Epithelial cell of proximal tubule (primary cell): ENCODE results near the gene PAPOLA. TPM values are rescaled to one million over a fixed set of nuclear protein-coding genes. Genes with fewer than 3 reads are reported as not detected.

Experiments used
- DNase-seq: peaks from one replicate; pipeline ENCODE4 v3.0.0-alpha.2; 2011; ENCODE audit warnings: low read depth
- H3K4me3 ChIP-seq: 2 replicates; pipeline ENCODE4 v1.5.1; 2011; ENCODE audit warnings: low read depth, mild to moderate bottlenecking, low read length
- CTCF ChIP-seq: conservative IDR thresholded peaks from 2 replicates; pipeline ENCODE4 v1.5.1; 2012; ENCODE audit warnings: low read depth, mild to moderate bottlenecking, low read length
- total RNA-seq: library from RNA; depleted of rRNA; stranded (reverse); fragments of >200 nt; gene quantifications from 2 replicates; pipeline ENCODE4 v1.2.3, GENCODE V29; 2015

The PAPOLA gene
- total RNA-seq, 1 donor from 2014 or later = 57.7 TPM

- no peak overlapping the region for H3K4me3 ChIP-seq
- TF ChIP-seq CTCF = no peak
- DNase-seq = no peak
Observed at GRCh38 chr14:96587823-96588385, 85.7 kb downstream of the PAPOLA start.

- no peak for DNase-seq
- no peak for TF ChIP-seq CTCF
- H3K4me3 ChIP-seq = no peak overlapping the region
Observed at GRCh38 chr14:96588410-96589257, 86.5 kb downstream of the PAPOLA start.

- TF ChIP-seq CTCF = no peak
- no peak overlapping the region for H3K4me3 ChIP-seq
- no peak for DNase-seq
Observed at GRCh38 chr14:96589577-96589976, 87.4 kb downstream of the PAPOLA start.

- DNase-seq = no peak
- H3K4me3 ChIP-seq = no peak overlapping the region
- TF ChIP-seq CTCF = no peak
Observed at GRCh38 chr14:96590190-96590864, 88.1 kb downstream of the PAPOLA start.

- DNase-seq = no peak
- no peak for TF ChIP-seq CTCF
- H3K4me3 ChIP-seq = peak overlapping the region; percentile 48
Observed at GRCh38 chr14:96592591-96593386, 90.6 kb downstream of the PAPOLA start.

GRCh38 chr14:96594961-96595360 is 92.8 kb downstream of the PAPOLA start:
- no peak overlapping the region for H3K4me3 ChIP-seq

More at GRCh38 chr14:96594961-96595360, 92.8 kb downstream of the PAPOLA start:
- DNase-seq = no peak
- no peak for TF ChIP-seq CTCF
